CD8-positive, alpha-beta memory T cell (primary cell): ENCODE results near the gene STXBP2. TPM values are rescaled to one million over a fixed set of nuclear protein-coding genes. Genes with fewer than 3 reads are reported as not detected.

ENCODE experiments used
- CTCF ChIA-PET: fragments of 350-600 bp; sonication (Branson Sonifier 250); formaldehyde crosslinking; loops from one replicate; lab custom pipeline; 2021; ENCODE audit warnings: antibody characterized with exemption; lab: Charles Lee
- POLR2A ChIA-PET: fragments of 350-600 bp; sonication (Branson Sonifier 250); formaldehyde crosslinking; loops from one replicate; lab custom pipeline; 2021; ENCODE audit warnings: antibody characterized with exemption; lab: Charles Lee
- DNase-seq, 5 donors: peaks; one replicate each; pipeline versions ENCODE4 v3.0.0 to v3.0.0-alpha.2; 2020 to 2022; ENCODE audit warnings: mixed read lengths in 1 of 5
- H3K27ac ChIP-seq: one replicate; pipeline ENCODE4 v1.7.0; 2013; ENCODE audit warnings: low read depth, mild to moderate bottlenecking, low read length, moderate library complexity
- H3K27me3 ChIP-seq: 2 replicates; pipeline ENCODE4 v1.7.0; 2013; ENCODE audit warnings: low read length, mild to moderate bottlenecking; ENCODE audit not compliant: insufficient read depth, poor library complexity, severe bottlenecking
- H3K36me3 ChIP-seq: 2 replicates; pipeline ENCODE4 v1.7.0; 2013; ENCODE audit warnings: mild to moderate bottlenecking, low read length, moderate library complexity; ENCODE audit not compliant: insufficient read depth
- H3K4me1 ChIP-seq: 2 replicates; pipeline ENCODE4 v1.7.0; 2013; ENCODE audit warnings: mild to moderate bottlenecking, low read length, moderate library complexity; ENCODE audit not compliant: insufficient read depth
- H3K4me3 ChIP-seq: 2 replicates; pipeline ENCODE4 v1.7.0; 2013; ENCODE audit warnings: mild to moderate bottlenecking, low read length
- H3K9me3 ChIP-seq: 2 replicates; pipeline ENCODE4 v1.7.0; 2013; ENCODE audit warnings: mild to moderate bottlenecking, low read length
- H3K27ac Mint-ChIP-seq, 8 donors: one replicate each; pipeline ENCODE4 v1.8.0; 2020 to 2021; ENCODE audit warnings: mixed read lengths in 8 of 8, mild to moderate bottlenecking in 6 of 8, inconsistent platforms in 3 of 8, moderate library complexity in 3 of 8
- H3K27me3 Mint-ChIP-seq, 2 donors: one replicate each; pipeline ENCODE4 v1.8.0; 2020 to 2021; ENCODE audit warnings: mixed read lengths in 2 of 2, mild to moderate bottlenecking in 1 of 2, moderate library complexity in 1 of 2
- H3K36me3 Mint-ChIP-seq, 3 donors: one replicate each; pipeline ENCODE4 v1.8.0; 2020 to 2021; ENCODE audit warnings: mixed read lengths in 3 of 3, inconsistent platforms in 1 of 3, mild to moderate bottlenecking in 1 of 3
- H3K4me1 Mint-ChIP-seq, 3 donors: one replicate each; pipeline ENCODE4 v1.8.0; 2020 to 2021; ENCODE audit warnings: mixed read lengths in 3 of 3, inconsistent platforms in 1 of 3, mild to moderate bottlenecking in 1 of 3
- H3K4me3 Mint-ChIP-seq, 7 donors: one replicate each; pipeline ENCODE4 v1.8.0; 2020 to 2021; ENCODE audit warnings: mixed read lengths in 7 of 7, mild to moderate bottlenecking in 6 of 7, moderate library complexity in 4 of 7, inconsistent platforms in 2 of 7
- H3K9me3 Mint-ChIP-seq, 5 donors: one replicate each; pipeline ENCODE4 v1.8.0; 2020 to 2022; ENCODE audit warnings: mixed read lengths in 5 of 5, mild to moderate bottlenecking in 3 of 5, moderate library complexity in 2 of 5, inconsistent platforms in 1 of 5
- polyA plus RNA-seq: library from polyadenylated mRNA; unstranded; fragments of 300-500 nt; fragmentation: Illumina TruSeq; gene quantifications from one replicate; pipeline ENCODE4 v1.2.3, GENCODE V29; 2021
- total RNA-seq, 2 experiments: library from RNA; stranded (reverse); gene quantifications; one replicate each; pipeline ENCODE4 v1.2.3, GENCODE V29; 2021

STXBP2 gene
- total and polyA plus RNA-seq, 3 experiments from 2014 or later: 75.2 to 80.5 (median 80.1) TPM

DNA sequence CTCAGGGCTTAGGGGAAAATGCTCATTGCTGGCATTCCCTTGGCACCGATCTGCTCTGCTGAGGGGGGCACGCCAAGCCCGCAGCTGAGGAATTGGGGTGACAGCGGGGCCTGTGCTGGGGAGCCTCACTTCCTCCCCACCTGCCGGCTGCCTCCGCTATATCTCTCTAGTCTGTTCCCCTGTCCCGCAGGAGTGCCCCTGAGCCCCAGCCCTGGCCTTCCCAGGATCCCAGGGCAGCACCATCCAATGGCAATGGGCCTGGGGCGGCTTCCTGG is 9.5 kb downstream of the STXBP2 start:
- no peaks in the 10 kb centered on the region for H3K4me1 ChIP-seq
- no peak overlapping the region for H3K27ac ChIP-seq
- POLR2A ChIA-PET: no interaction called here
- Mint-ChIP-seq H3K27ac (no peak overlapping the region), H3K4me1 (peaks cover 0 to 4% (median 0%) of the 10 kb centered on the region in 3 donors), H3K4me3 (no peak overlapping the region), H3K27me3 (no peaks in the 10 kb centered on the region), H3K36me3 (peaks cover 0 to 38% (median 2%) of the 10 kb centered on the region in 3 donors), H3K9me3 (no peaks in the 10 kb centered on the region)
- H3K36me3 ChIP-seq: no peaks in the 10 kb centered on the region
- DNase-seq: no peak
- no peaks in the 10 kb centered on the region for H3K9me3 ChIP-seq
- no peaks in the 10 kb centered on the region for H3K27me3 ChIP-seq
- no peak overlapping the region for H3K4me3 ChIP-seq
- CTCF ChIA-PET: no interaction called here

DNA sequence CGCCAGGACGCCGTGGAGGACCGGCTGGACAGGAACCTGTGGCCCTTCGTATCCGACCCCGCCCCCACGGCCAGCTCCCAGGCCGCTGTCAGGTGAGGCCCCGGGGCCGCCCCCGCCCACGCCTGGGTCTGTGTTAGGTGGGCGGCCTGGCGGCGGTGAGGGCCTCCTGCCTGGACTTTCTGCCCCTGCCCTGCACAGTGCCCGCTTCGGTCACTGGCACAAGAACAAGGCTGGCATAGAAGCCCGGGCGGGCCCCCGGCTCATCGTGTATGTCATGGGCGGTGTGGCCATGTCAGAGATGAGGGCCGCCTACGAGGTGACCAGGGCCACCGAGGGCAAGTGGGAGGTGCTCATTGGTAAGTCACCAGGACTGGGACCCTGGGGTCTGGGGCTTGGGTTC is 10.2 kb downstream of the STXBP2 start:
- DNase-seq: no peak

DNA sequence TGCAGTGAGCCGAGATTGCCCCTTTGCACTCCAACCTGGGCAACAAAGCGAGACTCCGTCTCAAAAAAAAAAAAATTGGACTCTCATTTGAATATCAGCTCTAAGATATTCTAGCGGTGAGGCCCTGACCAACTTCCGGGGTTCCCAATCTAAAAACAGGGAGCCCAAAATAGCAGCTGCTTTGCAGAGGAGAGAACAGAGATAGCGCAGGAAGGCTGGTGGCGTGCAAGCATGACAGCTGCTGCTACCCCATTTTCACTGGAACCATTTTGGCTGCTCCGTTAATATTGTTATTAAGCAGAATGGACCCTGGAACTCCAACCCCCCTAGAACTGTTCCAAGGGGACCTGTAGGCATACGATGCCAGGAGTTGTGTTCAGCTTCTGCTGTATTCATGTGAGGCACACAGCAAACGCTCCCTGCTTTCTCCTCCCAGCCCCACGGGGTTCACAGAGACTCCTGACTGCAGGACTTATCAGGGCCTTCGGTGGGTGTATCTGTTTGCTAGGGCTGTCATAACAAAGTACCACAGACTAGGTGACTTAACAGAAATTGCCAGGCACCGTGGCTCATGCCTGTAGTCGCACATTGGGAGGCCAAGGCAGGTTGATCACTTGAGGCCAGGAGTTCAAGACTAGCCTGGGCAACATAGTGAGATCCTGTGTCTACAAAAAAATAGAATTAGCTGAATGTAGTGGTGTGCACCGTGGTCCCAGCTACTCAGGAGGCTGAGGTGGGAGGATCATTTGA is 11.5 kb downstream of the STXBP2 start:
- Mint-ChIP-seq H3K27ac (no peak overlapping the region), H3K27me3 (peaks cover 0 to 5% of the 10 kb centered on the region in 2 donors), H3K4me1 (peaks cover 9 to 17% (median 11%) of the 10 kb centered on the region in 3 donors), H3K9me3 (no peaks in the 10 kb centered on the region), H3K4me3 (no peak overlapping the region), H3K36me3 (peaks cover 0 to 30% (median 2%) of the 10 kb centered on the region in 3 donors)
- Histone ChIP-seq H3K27me3 (no peaks in the 10 kb centered on the region), H3K9me3 (no peaks in the 10 kb centered on the region), H3K4me1 (peaks cover 7% of the 10 kb centered on the region), H3K4me3 (no peak overlapping the region), H3K36me3 (no peaks in the 10 kb centered on the region), H3K27ac (no peak overlapping the region)
- ChIA-PET CTCF (interaction anchor here (1.3 to 6.4 kb wide), 3 partner anchors 25 to 152 kb away, joined by 3 to 33 read pairs (median 5); partner anchors contain the start of gene TRAPPC5), POLR2A (interaction anchor here (0.7 kb wide), 1 partner anchor 9 kb away, joined by 3 read pairs; no protein-coding TSS in a partner anchor)
- DNase-seq: no peak

More for the DNA sequence above, 10.2 kb downstream of the STXBP2 start:
- POLR2A ChIA-PET: no interaction called here
- CTCF ChIA-PET: interaction anchor here (6.4 kb wide), 1 partner anchor 34 kb away, joined by 33 read pairs; the partner anchor contains the start of gene TRAPPC5
- H3K27me3 ChIP-seq: no peaks in the 10 kb centered on the region
- H3K4me3 ChIP-seq: no peak overlapping the region
- H3K4me1 ChIP-seq: peaks cover 4% of the 10 kb centered on the region
- peaks cover 2 to 8% (median 3%) of the 10 kb centered on the region in 3 donors for H3K4me1 Mint-ChIP-seq
- H3K36me3 ChIP-seq: no peaks in the 10 kb centered on the region
- no peak overlapping the region for H3K27ac ChIP-seq
- H3K27me3 Mint-ChIP-seq: no peaks in the 10 kb centered on the region
- no peaks in the 10 kb centered on the region for H3K9me3 ChIP-seq
- H3K36me3 Mint-ChIP-seq: peaks cover 0 to 36% (median 2%) of the 10 kb centered on the region in 3 donors
- H3K4me3 Mint-ChIP-seq: no peak overlapping the region
- H3K27ac Mint-ChIP-seq: no peak overlapping the region
- H3K9me3 Mint-ChIP-seq: no peaks in the 10 kb centered on the region

DNA sequence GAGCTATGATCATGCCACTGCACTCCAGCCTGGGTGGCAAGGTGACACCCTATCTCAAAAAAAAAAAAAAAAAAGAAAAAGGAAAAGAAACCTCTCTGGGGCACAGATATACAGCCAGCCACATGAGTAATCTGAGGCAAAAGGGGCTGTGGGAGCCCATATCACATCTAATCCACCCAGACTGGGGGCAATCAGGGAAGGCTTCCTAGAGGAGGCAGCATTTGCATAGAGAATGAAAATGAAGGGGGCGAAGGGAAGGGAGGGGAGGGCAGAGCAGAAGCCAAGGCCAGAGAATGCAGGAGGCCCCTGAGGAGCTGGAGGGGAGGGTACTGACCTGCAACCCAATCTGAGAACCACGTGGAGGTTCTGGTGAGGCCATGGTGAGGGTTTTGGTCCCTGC is 13.2 kb downstream of the STXBP2 start:
- peaks cover 0 to 5% of the 10 kb centered on the region in 2 donors for H3K27me3 Mint-ChIP-seq
- no peaks in the 10 kb centered on the region for H3K9me3 Mint-ChIP-seq
- ChIA-PET POLR2A (interaction anchor here (0.7 to 0.9 kb wide), 2 partner anchors 31 to 548 kb away, joined by 3 to 7 read pairs; partner anchors contain the start of gene TRAPPC5), CTCF (interaction anchor here (1.3 to 6.4 kb wide), 3 partner anchors 23 to 82 kb away, joined by 3 to 33 read pairs (median 7); partner anchors contain the start of gene TRAPPC5)
- no peak for DNase-seq
- peak overlapping the region in 1 of 7 donors; percentile 10 for H3K4me3 Mint-ChIP-seq
- H3K4me1 Mint-ChIP-seq: peaks cover 9 to 17% (median 11%) of the 10 kb centered on the region in 3 donors
- H3K36me3 Mint-ChIP-seq: peaks cover 0 to 21% (median 2%) of the 10 kb centered on the region in 3 donors
- Histone ChIP-seq H3K36me3 (no peaks in the 10 kb centered on the region), H3K4me3 (no peak overlapping the region), H3K27me3 (no peaks in the 10 kb centered on the region), H3K4me1 (peaks cover 7% of the 10 kb centered on the region), H3K9me3 (no peaks in the 10 kb centered on the region), H3K27ac (no peak overlapping the region)
- peak overlapping the region in 1 of 8 donors; percentile 22 for H3K27ac Mint-ChIP-seq

DNA sequence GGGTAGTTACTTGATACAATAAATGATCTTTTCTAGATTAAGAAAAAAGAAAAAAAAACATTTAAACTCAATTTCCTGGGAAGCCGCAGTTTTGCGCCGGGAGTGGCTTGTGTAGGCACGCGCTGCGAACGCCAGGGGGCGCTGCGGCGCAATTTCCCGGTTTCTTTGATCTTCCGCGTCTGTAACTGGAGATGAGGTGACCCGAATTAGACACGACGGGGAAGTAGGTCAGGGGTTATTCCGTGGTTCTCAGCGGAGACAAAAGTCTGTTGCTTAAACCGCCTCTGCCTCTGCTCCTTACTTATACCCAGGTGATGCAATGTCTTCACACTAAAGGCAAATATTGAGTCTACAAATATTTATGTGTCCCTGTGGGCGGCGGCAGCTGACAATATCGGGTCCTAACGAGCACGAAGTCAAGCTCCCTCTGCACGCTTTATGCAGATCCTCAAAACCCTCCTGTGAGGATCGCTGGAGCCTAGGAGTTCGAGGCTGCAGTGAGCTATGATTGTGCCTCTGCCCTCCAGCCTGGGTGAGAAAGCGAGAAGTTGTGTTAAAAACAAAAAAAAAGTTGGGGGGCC is 15.2 kb downstream of the STXBP2 start:
- H3K27me3 Mint-ChIP-seq: peaks cover 0 to 5% of the 10 kb centered on the region in 2 donors
- H3K9me3 Mint-ChIP-seq: no peaks in the 10 kb centered on the region
- H3K9me3 ChIP-seq: no peaks in the 10 kb centered on the region
- H3K36me3 Mint-ChIP-seq: peaks cover 0 to 7% (median 0%) of the 10 kb centered on the region in 3 donors
- H3K27ac Mint-ChIP-seq: peak overlapping the region; percentile 67 to 99 (median 96)
- no peaks in the 10 kb centered on the region for H3K27me3 ChIP-seq
- ChIA-PET POLR2A (no interaction called here), CTCF (interaction anchor here (0.7 to 6.4 kb wide), 9 partner anchors 10 to 148 kb away, joined by 3 to 33 read pairs (median 3); partner anchors contain the start of gene TRAPPC5)
- DNase-seq: peak; percentile 82 to 89 (median 85)
- peaks cover 9 to 12% (median 11%) of the 10 kb centered on the region in 3 donors for H3K4me1 Mint-ChIP-seq
- peaks cover 8% of the 10 kb centered on the region for H3K4me1 ChIP-seq
- peak overlapping the region; percentile 73 for H3K4me3 ChIP-seq
- H3K27ac ChIP-seq: peak overlapping the region; percentile 39
- peak overlapping the region; percentile 45 to 84 (median 76) for H3K4me3 Mint-ChIP-seq
- H3K36me3 ChIP-seq: no peaks in the 10 kb centered on the region

DNA sequence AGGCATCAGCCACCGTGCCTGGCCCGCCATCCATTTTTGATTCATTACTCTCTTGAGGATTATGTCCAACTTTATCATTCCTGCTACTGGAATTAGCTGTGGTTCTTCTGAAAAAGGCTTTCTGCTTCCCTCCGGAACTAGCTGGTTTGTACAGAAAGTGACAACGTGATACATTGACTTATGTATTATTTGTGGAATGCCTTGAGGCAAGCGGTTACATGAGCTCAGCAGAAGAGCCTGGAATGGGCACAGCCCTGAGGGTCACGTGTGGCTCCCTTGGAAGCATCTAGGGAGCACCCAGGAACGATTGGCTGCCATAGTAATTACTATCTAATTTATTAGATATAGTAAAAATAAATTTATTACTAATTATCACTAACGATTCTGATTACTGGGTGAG is 17.5 kb downstream of the STXBP2 start:
- CTCF ChIA-PET: interaction anchor here (0.6 to 3.4 kb wide), 4 partner anchors 13 to 145 kb away, joined by 3 to 18 read pairs (median 7); partner anchors contain the start of gene TRAPPC5
- H3K27me3 ChIP-seq: no peaks in the 10 kb centered on the region
- peaks cover 14 to 19% (median 18%) of the 10 kb centered on the region in 3 donors for H3K4me1 Mint-ChIP-seq
- no peak overlapping the region for H3K4me3 ChIP-seq
- H3K27me3 Mint-ChIP-seq: peaks cover 0 to 5% of the 10 kb centered on the region in 2 donors
- H3K4me3 Mint-ChIP-seq: no peak overlapping the region
- H3K36me3 Mint-ChIP-seq: no peaks in the 10 kb centered on the region
- H3K9me3 Mint-ChIP-seq: no peaks in the 10 kb centered on the region
- POLR2A ChIA-PET: no interaction called here
- no peak for DNase-seq
- H3K4me1 ChIP-seq: peaks cover 20% of the 10 kb centered on the region
- H3K9me3 ChIP-seq: no peaks in the 10 kb centered on the region
- H3K36me3 ChIP-seq: no peaks in the 10 kb centered on the region
- H3K27ac ChIP-seq: no peak overlapping the region
- H3K27ac Mint-ChIP-seq: peak overlapping the region in 3 of 8 donors; percentile 23 to 29 (median 26)

DNA sequence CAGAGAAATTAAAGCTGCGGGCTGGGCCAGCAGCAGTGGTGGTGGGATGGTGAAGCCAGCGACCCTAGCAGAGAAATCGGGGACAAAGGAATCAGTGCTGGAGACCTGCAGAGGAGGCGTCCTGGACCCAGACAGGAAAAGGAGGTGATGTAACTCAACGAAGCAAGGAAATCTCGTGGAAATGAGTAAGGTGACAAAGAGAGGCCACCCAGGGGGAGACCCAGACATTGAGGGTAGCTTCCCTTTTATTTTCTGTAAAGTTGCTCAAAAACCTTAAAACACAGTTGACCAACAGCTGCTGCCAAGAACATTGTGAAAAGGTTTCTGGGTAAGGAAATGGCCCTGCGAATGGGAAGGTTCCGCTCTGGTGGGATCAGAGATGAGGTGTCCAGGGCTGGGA is 18.7 kb downstream of the STXBP2 start:
- H3K27me3 ChIP-seq: no peaks in the 10 kb centered on the region
- H3K9me3 ChIP-seq: no peaks in the 10 kb centered on the region
- no peaks in the 10 kb centered on the region for H3K9me3 Mint-ChIP-seq
- H3K4me3 Mint-ChIP-seq: no peak overlapping the region
- H3K27ac ChIP-seq: no peak overlapping the region
- DNase-seq: no peak
- peaks cover 20% of the 10 kb centered on the region for H3K4me1 ChIP-seq
- H3K4me1 Mint-ChIP-seq: peaks cover 14 to 19% (median 18%) of the 10 kb centered on the region in 3 donors
- ChIA-PET POLR2A (no interaction called here), CTCF (interaction anchor here (3.4 kb wide), 1 partner anchor 25 kb away, joined by 18 read pairs; the partner anchor contains the start of gene TRAPPC5)
- peak overlapping the region in 1 of 8 donors; percentile 70 for H3K27ac Mint-ChIP-seq
- no peaks in the 10 kb centered on the region for H3K36me3 Mint-ChIP-seq
- H3K36me3 ChIP-seq: no peaks in the 10 kb centered on the region
- peaks cover 0 to 5% of the 10 kb centered on the region in 2 donors for H3K27me3 Mint-ChIP-seq
- no peak overlapping the region for H3K4me3 ChIP-seq
